Lung (tissue), 12 donors: Measurements from ENCODE around the gene KIF1A. TPM values are rescaled to one million over a fixed set of nuclear protein-coding genes. Genes with fewer than 3 reads are reported as not detected.

Experiments
- ATAC-seq: fragments of 200-7000 bp; cut with Tn5 transposase; one replicate; pipeline ENCODE4 v1.9.1; 2020; ENCODE audit warnings: moderate number of reproducible peaks; ENCODE audit not compliant: insufficient read depth, low FRiP score
- DNase-seq, 3 donors: peaks; one replicate each; pipeline ENCODE4 v3.0.0-alpha.2; 2013 to 2017
- H3K27ac ChIP-seq, 2 donors: one replicate each; pipeline ENCODE4 v1.5.1; 2013; ENCODE audit warnings: mild to moderate bottlenecking in 2 of 2, moderate library complexity in 2 of 2, control low read depth in 1 of 2, inconsistent platforms in 1 of 2, low read depth in 1 of 2, low read length in 1 of 2
- H3K27me3 ChIP-seq, 3 donors: one replicate each; pipeline ENCODE4 v1.5.1; 2013; ENCODE audit warnings: low read length in 2 of 3; ENCODE audit not compliant: control insufficient read depth in 3 of 3, insufficient read depth in 3 of 3
- H3K36me3 ChIP-seq, 4 donors: one replicate each; pipeline ENCODE4 v1.5.1; 2013; ENCODE audit warnings: low read length in 4 of 4, mild to moderate bottlenecking in 1 of 4, moderate library complexity in 1 of 4; ENCODE audit not compliant: control insufficient read depth in 4 of 4, insufficient read depth in 4 of 4
- H3K4me1 ChIP-seq, 5 donors: one replicate each; pipeline ENCODE4 v1.5.1; 2013; ENCODE audit warnings: low read length in 5 of 5, mild to moderate bottlenecking in 2 of 5, moderate library complexity in 1 of 5; ENCODE audit not compliant: control insufficient read depth in 5 of 5, insufficient read depth in 5 of 5
- H3K4me3 ChIP-seq: one replicate; pipeline ENCODE4 v1.5.1; 2013; ENCODE audit warnings: mild to moderate bottlenecking, control low read depth, moderate library complexity
- H3K9ac ChIP-seq, 2 donors: one replicate each; pipeline ENCODE4 v1.5.1; 2013; ENCODE audit warnings: low read length in 2 of 2, control low read depth in 1 of 2; ENCODE audit not compliant: insufficient read depth in 1 of 2
- H3K9me3 ChIP-seq, 4 donors: one replicate each; pipeline ENCODE4 v1.5.1; 2013; ENCODE audit warnings: low read length in 3 of 4, mild to moderate bottlenecking in 1 of 4, moderate library complexity in 1 of 4; ENCODE audit not compliant: control insufficient read depth in 4 of 4, insufficient read depth in 3 of 4
- CTCF ChIP-seq: IDR thresholded peaks from 2 replicates; pipeline ENCODE4 v1.5.1; 2012; ENCODE audit warnings: mild to moderate bottlenecking; ENCODE audit errors: control extremely low read depth, extremely low read depth
- WGBS, 2 donors: extraction: QIAGEN DNeasy Blood & Tissue Kit; methylation state at CpG; one replicate each; pipeline ENCODE4 v1.1.7; 2013; 5-methylcytosine and 5-hydroxymethylcytosine counted together
- polyA plus RNA-seq, 2 donors: library from polyadenylated mRNA; stranded (reverse); fragments of 200-250 nt; gene quantifications; one replicate each; pipeline ENCODE4 v1.2.1, GENCODE V29; 2013
- total RNA-seq, 2 donors: library from RNA; depleted of rRNA in 1 of 2; stranded (reverse); fragments of >200 nt in 1 of 2; gene quantifications; one replicate each; pipeline ENCODE4 v1.2.1, GENCODE V29; 2014 to 2021
- donor health status: control.
- donor health status: control.
- donor health status: Bipolar disorder and iron deficiency.
- donor health status: healthy.
- donor health status: DM: yes; HTN: yes; CAD: no.

KIF1A gene
- total and polyA plus RNA-seq, 4 donors, result 0.14 to 2.3 (median 0.46) TPM

GRCh38 chr2:240689975-240690374, 130.0 kb downstream of the KIF1A start:
- Histone ChIP-seq H3K4me3 (no peak overlapping the region), H3K27ac (no peak overlapping the region), H3K9me3 (no peaks in the 10 kb centered on the region), H3K36me3 (no peaks in the 10 kb centered on the region), H3K9ac (no peak overlapping the region), H3K27me3 (no peaks in the 10 kb centered on the region), H3K4me1 (no peaks in the 10 kb centered on the region)
- WGBS, 2 donors, result 75 to 76% methylated on average over 10 to 11 of the region's 11 CpGs
- ATAC-seq (no peak), DNase-seq (no peak)
- no peak for TF ChIP-seq CTCF

- Histone ChIP-seq H3K36me3 (no peaks in the 10 kb centered on the region), H3K9ac (no peak overlapping the region), H3K27me3 (no peaks in the 10 kb centered on the region), H3K27ac (no peak overlapping the region), H3K4me3 (no peak overlapping the region), H3K9me3 (no peaks in the 10 kb centered on the region), H3K4me1 (no peaks in the 10 kb centered on the region)
- WGBS, 2 donors, result 92 to 96% methylated on average over 7 to 9 of the region's 9 CpGs
- TF ChIP-seq CTCF, result no peak
- ATAC-seq (no peak), DNase-seq (peak in 1 of 3 donors; percentile 6)
Measured at GRCh38 chr2:240688553-240688919, 131.5 kb downstream of the KIF1A start.

DNA sequence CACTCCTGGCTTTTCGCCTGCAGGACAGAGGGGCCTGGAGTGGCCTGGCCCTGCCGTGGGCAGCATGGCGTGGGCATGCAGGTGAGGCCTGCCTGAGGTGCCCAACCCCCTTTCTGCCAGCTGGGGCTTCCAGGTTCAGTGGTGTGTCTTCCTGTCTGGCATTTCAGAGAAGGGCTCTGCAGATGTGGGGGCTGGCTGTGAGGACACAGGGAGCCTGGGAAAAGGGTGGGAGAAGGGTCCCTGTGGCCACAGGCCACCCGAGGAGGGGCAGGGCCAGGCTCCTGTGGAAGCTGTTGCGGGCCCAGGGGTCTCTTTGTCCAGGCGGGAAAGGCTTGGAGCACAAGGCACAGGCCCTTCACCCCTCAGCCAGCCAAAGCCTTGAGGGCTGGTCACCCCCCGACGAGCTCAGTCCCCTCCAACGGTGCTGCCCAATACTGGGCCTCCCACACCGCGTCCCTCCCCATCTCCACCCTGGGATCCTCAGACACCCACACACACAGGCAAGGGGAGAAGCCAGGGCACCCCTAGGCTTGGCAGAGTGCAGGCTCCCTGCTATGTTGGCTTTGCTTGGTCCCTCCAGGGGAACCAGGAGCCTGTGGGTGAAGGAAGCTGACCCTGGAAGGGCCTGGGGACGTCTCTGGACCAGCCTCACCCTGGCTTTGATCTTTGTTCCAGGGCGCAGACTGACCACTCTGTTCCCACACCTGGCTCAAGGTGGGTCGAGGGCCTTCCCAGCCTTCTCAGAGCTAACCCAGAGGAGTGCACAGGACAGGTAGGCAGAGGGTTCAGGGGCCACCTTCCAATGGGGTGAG, 132.1 kb downstream of the KIF1A start:
- no peak overlapping the region for H3K4me3 ChIP-seq
- no peak for TF ChIP-seq CTCF
- H3K9ac ChIP-seq, result no peak overlapping the region
- no peaks in the 10 kb centered on the region for H3K9me3 ChIP-seq
- no peaks in the 10 kb centered on the region for H3K4me1 ChIP-seq
- no peak for ATAC-seq
- no peaks in the 10 kb centered on the region for H3K27me3 ChIP-seq
- no peak overlapping the region for H3K27ac ChIP-seq
- peak in 1 of 3 donors; percentile 8 for DNase-seq
- no peaks in the 10 kb centered on the region for H3K36me3 ChIP-seq
- WGBS, 2 donors, result 86 to 95% methylated on average over 14 of the region's 14 CpGs
